ENCODE results near the gene USP49.
"Not testable (repeated sequence)": the region's sequence is repeated elsewhere in the genome, so short reads cannot be mapped to it uniquely, and the experiment has no call there.

USP49 gene

DNA sequence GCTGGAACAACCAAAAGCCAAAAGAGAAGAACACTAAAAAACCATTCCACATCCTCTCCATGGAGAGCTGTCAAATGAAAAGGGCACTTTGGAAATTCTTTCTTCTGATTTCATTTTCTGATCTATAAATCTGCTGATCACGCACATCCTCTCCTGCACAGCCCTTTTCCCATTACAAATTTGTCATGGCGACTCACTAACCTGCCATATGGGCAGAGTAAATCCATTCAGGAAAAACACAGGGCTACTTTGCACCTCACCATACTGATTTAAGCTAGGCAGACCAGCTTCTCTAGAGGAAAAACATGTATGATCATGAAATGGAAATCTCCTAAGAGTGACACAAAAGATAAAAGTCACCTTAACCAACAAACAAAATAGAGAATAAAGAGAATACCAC is 81.7 kb downstream of the USP49 start:
- DNase-seq (ENCODE audit: low read depth, low spot score) = no peak

DNA sequence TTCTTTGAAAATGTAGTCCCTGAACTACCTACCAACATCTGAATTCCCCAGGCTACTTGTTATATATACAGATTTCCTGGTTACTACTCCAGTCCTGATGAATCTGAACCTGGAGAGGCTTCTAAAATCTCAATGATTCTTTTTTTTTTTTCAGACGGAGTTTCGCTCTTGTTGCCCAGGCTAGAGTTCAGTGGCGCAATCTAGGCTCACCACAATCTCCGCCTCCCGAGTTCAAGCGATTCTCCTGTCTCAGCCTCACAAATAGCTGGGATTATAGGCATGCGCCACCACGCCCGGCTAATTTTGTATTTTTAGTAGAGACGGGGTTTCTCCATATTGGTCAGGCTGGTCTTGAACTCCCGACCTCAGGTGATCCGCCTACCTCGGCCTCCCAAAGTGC is 83.2 kb downstream of the USP49 start:
- DNase-seq (ENCODE audit: low read depth, low spot score) = not testable (repeated sequence)

DNA sequence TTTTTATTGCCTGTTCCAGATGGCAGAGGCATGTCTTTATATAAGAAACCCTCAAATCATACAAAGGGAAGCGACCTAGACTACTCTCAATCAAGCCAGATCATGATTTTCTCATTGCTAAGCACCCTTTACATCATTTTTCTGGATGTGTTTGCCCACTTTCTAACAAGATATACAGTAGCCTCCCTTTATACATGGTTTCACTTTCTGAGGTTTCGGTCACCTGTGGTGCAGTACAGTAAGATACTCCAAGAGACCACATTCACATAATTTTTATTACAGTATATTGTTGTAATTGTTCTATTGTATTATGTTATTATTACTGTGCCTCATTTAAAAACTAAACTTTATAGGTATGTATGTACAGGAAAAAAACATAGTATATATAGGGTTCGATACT is 84.1 kb downstream of the USP49 start:
- no peak for DNase-seq (ENCODE audit: low read depth, low spot score)

DNA sequence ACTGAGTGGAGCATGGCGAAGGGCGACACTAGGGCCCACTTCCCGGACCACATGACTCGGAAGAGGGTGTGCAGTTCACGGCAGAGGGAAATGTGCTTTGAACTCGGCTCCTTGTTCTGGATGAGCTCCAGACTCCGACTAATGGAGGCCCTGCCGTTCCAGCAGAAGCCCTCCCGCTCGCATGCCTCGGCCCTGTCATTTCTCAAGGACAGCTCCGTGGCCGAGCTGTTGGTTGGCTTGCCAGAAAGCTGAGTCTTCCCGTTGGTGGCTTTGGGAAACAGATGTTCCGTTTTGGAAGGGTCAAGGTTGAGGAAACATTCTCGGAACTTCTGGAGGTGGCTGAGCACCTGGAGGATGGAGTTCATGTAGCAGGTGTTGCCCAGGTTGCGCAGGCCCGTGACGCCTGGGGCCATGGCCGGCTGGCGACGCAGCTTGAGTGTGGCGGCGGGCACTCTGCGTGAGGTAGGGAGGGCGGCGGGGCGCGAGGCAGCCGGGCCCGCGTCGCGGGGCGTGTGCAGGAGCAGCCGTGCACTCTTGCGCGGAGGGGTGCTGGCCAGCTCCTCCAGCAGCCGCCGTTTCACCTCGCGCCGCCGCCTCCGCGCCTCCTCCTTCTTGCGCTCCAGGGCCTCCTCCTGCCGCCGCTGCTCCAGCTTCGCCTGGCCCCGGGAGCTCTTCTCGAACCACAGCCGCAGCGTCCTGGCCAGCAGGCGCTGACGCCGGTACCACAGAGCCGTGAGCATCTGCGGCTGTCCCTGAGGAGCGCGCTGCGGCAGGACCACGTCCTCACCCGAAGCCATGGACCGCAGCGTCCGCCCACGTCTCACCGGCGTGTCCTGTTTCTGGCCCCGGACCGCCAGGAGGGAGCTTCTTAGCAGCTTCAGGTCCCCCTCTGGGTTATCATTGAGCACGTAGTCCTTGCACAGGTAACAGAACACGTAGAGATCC is 89.1 kb downstream of the USP49 start:
- DNase-seq (ENCODE audit: low read depth, low spot score) = no peak

DNA sequence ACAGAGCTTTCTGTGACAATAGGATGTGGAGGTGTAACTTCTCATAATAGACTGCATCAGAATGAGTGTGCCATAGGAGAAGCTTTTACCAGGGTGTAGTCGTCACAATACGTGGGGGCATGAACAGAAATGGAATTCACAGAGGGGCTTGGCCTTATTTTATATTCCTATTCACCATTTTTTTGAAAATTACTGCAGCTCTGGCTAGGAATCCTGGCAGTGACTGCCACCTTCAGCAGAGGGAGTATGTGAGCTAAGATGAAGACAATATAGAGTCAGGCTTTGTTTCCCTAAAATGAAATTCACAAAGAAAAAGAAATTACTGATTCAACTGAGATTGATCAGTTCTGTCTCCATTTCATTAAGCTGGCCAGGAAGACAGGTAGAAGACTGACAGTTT is 93.8 kb downstream of the USP49 start:
- no peak for DNase-seq (ENCODE audit: low read depth, low spot score)

DNA sequence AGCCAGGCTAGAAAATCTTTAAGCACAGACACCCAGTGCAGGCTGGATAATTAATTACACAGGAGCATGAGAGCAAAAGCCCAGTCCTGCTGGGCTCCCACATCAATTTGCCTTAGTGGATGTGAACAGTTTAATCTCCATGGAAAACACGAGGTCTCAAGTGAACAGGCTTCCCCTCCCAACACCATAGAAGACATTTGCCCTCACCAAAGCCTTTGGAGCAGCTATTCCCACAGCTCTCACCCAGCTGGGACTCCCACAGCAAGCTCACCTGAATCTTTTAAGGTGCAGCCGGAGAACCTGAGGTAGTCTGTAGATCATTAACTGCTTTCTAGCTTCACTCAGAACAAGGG is 95.6 kb downstream of the USP49 start:
- DNase-seq (ENCODE audit: low read depth, low spot score) = no peak

DNA sequence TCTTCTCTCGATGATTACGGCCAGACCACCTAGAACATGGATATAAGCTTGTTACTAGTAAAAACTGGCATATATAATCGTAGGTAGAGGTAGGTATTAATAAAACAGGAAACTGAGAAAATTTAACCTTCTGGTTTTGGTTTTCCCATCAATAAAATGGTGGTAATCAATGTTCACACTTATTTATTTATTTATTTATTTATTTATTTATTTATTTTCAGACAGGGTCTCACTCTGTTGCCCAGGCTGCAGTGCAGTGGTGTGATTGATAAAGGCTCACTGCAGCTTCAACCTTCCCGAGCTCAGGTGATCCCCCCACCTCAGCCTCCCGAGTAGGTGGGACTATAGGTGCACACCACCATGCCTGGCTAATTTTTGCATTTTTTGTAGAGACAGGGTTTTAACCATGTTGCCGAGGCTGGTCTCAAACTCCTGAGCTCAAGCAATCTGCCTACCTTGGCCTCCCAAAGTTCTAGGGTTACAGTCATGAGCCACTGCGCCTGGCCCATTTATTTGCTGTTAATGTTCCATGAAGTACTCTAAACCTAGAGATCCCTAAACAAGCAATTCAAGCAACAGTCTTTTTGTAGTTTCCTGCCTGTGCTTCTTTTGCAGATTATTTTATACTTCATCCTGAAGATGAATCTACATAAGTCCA is 96.1 kb downstream of the USP49 start:
- DNase-seq (ENCODE audit: low read depth, low spot score) = no peak

DNA sequence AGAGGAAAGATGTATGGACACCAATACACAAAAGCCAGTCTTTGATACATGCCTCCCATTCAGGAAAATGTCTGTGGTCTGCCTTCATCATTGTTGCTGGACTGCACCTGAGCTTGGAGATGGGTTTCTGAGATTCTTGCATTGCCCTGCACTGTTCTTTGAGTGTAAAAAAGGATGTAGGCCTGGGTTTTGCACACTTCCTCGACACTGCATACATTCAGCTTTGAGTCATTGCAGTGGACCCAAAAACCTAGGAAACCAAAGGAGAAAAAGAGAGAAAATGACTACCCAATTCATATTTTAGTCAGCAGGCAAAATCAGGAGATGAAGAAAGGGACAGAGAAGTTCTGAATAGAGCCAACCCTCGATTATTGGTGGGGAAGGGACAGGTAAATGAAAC is 98.7 kb downstream of the USP49 start:
- no peak for DNase-seq (ENCODE audit: low read depth, low spot score)

DNA sequence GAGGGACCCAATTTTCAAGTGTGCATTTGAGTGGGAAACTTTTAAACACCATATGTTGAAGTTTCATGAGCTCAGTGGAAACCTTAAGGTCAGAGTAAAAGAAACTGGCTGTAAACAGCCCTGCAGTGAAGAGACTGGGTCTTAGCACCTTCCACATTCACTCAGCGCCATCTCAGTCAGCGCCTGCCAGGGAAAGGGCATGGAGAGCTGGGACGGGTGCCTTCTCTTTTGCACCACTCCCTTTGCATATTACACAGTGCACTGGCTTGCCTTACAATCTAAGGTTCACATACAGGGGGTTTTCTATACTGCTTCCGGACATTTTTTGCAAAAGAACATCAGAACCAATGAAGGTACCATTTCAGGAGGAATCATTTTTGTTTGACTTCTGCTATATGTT is 103.2 kb downstream of the USP49 start:
- DNase-seq (ENCODE audit: low read depth, low spot score) = no peak

DNA sequence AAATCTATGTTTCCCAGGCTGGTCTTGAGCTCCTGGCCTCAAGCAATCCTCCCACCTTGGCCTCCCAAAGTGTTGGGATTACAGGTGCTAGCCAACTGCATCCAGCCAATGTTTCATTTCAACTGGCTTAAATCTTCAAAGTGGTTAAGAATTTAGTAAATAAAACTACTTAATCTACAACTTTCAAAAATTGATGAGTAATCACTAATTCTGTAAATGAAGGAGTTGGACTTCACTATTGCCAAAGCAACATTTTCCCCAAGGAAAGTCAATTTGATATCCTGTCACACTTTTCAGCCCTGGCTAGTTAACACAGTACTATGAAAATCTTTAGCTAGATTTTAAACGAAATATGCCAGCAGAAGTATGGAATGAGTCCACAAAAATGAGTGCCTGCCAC is 103.9 kb downstream of the USP49 start:
- DNase-seq (ENCODE audit: low read depth, low spot score) = no peak

DNA sequence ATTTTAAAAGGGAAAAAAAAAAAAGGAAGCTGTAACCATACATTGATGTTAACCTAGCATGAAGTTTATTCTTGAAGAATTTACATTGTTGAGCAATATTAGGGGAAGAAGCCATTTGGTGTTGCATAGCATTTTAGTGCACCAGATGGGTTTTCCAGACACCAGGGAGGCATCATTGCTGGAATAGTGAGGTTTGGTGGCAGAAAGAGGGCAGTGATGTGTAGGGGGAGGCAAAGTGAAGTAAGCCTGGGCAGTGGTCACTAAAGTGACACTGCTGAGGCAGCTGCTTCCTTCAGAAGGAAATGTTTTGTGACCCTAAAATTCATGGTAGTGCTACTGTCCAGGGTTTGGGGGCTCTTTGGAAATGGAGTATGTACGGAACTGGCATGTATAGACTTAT is 105.1 kb downstream of the USP49 start:
- DNase-seq (ENCODE audit: low read depth, low spot score) = no peak

DNA sequence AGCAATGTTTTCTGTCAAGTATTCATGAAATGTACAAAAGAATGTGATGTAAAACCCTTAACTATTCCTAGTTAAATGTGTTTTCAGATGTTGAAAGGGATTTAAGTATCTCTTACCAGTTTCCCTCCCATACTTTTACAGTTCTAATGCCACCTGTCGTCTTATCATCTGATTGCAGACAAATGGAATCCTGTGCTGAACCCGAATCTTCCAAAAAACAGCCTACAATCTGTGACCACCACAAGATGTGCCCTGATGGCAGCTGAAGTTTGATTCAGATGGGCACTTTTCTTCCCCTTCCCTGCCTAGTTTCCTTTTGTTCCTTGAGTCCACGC is 105.8 kb downstream of the USP49 start:
- DNase-seq (ENCODE audit: low read depth, low spot score) = no peak

DNA sequence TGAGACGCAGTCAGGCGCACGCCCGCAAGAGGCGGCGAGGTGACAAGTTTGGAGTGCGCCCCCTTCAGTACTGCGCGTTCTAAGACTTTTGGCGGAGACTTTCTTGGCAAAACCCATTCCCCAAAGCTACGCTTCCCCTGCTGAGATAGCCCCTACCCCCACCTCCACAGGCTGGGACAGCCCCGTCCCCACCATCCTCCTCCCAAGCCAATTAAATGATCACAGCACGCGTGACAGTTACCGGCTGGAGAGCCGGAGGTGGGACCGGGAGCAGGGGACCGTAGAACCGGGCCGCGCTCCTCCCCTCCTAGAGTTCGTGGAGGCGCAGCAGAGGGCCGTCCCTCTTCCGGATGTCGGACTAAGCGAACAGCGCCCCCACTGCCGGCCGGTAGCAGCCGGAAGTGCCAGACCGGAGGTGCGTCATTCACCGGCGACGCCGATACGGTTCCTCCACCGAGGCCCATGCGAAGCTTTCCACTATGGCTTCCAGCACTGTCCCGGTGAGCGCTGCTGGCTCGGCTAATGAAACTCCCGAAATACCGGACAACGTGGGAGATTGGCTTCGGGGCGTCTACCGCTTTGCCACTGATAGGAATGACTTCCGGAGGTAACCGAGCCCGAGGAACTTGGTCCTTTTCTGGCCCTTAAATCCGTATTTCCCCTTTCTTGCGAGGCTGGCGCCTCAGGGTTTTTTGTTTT is 107.8 kb downstream of the USP49 start, which contains the start of gene TOMM6:
Gene TOMM6, plus strand, starts transcription at position 476 of the 699 bp plus-strand sequence. Its CDS starts 4 bp downstream, at position 480.
- peak; percentile 90 for DNase-seq (ENCODE audit: low read depth, low spot score)

DNA sequence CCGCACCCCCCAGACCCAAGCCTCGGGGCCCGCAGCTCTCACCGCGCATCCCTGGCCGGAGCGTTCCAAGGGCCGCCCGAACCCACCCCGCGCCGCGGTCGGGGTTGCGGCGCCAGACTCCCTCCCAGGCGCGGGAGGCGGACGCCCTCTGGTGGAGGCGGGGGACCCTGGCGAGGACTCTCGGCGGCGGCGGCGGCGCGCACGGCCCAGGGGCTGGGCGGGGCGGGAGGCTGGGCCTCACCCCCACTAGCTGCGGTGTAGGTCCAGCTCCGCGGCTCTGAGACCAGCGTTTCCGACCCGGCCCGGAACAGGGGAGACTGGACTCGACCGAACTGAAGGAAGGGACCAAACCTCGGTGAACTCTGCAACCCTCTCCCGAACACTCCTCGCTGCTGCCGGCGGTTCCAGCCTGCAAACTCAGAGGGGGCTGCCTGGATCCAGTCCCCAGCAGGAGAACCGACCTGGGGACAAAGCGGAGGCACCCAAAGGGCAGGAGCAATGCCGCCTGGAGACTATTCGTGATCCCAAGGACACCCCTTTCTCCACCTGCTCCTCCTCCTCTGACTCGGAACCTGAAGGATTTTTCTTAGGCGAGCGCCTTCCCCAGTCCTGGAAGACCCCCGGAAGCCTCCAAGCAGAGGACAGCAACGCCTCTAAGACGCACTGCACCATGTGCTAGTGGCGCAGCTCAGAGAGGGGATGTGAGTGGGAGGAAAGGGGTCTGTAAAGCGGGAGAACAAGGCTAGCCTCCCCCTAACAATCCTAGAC is 108.5 kb downstream of the USP49 start:
- DNase-seq (ENCODE audit: low read depth, low spot score) = peak; percentile 39

DNA sequence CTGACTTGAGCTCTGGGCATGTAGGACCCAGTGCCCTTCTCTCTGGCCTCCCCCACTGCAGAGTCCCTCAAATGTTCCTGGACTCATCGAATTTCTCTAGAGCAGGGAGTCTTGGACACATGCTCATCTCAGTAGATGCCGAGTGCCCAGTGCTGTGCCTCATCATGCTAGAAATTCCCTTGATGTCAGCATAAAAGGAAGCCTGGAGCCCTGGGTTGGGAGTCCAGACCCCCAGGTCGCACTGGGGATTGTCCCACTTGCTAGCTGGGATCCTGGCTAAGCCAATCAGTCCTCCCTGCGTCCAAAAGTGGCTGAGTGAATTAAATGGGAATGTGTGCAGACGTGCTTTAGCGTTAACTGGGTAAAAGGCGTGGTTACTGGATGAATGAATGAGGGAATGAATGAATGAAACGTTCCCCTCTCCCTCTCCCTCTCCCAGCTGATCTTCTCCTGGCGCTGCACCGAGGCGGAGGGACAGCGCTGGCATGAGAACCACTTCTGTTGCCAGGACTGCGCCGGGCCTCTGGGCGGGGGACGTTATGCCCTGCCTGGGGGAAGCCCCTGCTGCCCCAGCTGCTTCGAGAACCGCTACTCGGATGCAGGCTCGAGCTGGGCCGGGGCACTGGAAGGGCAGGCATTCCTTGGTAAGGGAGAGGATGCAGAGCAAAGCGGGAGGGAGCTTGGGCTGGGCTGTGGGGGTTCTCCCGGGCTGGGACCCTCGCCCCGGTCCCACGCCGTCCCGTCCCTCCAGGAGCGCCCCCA is 109.3 kb downstream of the USP49 start:
- DNase-seq (ENCODE audit: low read depth, low spot score) = no peak

DNA sequence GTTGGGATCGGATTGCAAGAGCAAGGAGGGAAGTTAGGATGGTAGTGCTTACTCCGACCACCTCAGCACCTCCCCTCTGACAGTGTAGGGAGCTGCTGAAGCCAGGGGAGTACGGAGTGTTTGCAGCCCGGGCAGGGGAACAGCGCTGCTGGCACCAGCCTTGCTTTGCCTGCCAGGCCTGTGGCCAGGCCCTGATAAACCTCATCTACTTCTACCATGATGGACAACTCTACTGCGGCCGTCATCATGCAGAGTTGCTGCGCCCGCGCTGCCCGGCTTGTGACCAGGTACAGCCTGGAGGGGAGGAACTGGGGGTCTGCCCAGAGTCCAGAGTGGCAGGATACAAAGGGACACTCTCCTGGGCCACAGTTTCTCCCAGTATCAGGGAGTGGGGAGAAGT is 109.9 kb downstream of the USP49 start:
- DNase-seq (ENCODE audit: low read depth, low spot score) = no peak

DNA sequence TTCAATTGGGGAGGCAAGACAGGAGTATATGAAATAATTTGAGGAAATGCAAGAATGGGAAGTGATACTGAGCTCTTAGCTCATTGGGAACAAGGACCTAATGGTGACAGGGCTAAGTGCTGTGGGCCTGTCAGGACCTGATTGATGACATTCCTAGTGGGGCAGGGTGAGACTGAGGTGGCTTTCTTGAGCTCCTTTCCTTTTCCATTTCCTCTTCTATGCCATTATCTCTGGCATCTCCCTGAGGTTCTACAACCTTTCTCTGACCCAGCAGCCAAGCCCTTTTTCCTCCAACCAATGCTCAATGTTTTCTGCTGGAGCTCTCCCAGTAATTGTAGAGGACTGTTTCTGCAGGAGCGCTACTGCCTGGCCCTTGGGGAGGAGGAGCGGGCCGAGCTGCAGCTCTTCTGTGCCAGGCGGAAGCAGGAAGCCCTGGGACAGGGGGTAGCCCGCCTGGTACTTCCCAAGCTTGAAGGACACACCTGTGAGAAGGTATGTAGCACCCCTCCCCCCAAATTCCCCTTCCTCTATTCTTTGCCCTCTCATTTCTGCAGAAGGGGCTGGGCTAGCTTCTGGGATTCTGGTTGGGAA is 110.5 kb downstream of the USP49 start:
- DNase-seq (ENCODE audit: low read depth, low spot score) = no peak

DNA sequence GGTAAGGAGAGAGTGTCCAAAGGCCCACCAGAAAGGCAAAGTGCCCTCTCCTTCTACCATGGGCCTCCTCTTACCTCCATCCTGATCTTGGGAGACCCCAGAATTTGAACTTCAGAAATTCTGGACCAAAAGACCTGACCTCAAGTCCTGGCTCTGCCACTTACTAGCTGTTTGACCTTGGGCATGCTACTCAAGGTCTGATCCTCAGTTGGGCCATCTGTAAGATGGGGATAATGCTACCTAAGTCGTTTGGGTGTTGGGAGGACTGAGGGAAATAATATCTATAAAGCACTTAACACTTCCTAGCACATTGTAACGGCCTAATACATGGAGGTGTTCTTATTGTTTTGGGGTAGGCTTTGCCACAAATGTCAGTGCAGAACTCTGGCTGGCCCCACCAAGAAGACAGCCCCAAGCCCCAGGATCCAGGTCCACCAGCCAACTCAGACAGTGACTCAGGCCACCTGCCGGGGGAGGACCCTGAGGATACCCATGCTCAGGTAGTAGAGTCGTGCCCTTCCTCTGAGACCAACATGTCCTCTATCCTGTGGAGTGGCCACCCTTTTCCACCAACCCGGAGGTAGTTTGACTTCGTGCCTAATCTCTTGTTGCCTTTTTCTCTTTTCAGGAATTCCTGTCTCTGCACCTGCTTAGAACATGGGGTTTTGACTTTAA is 111.9 kb downstream of the USP49 start:
- no peak for DNase-seq (ENCODE audit: low read depth, low spot score)

DNA sequence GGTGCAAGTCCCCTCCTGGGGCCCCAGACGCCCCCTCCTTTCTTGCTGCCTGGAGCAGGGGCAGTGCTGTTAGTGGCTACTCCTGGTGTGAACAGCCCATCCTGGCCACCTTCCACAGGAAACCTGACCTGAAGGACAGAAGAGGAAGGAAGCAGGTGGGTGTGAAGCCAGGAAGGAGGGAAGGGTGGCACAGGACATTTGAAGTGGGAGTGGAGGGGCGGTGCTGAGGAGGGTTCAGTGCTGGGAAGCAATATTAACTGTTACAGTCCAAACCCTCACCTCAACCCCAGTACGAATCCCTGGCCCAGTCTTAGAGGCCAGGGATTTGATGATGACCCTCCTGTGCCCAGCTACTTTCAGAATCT is 113.8 kb downstream of the USP49 start:
- no peak for DNase-seq (ENCODE audit: low read depth, low spot score)

Measured in smooth muscle cell of the brain vasculature (primary cell).